ENCODE data around the gene KIF1A.
"Not testable (repeated sequence)": the region's sequence is repeated elsewhere in the genome, so short reads cannot be mapped to it uniquely, and the experiment has no call there.

KIF1A gene

GRCh38 chr2:240680185-240680584 is 139.8 kb downstream of the KIF1A start:
- WGBS = 80% methylated on average over 1 of the region's 11 CpGs

GRCh38 chr2:240678909-240679308 is 141.1 kb downstream of the KIF1A start:
- not testable (repeated sequence) for H3K27me3 ChIP-seq (ENCODE audit: insufficient read depth, low read length); H3K36me3 ChIP-seq (ENCODE audit: insufficient read depth, low read length); H3K9ac ChIP-seq (ENCODE audit: low read depth, low read length); H3K4me3 ChIP-seq (ENCODE audit: low read length); H3K4me1 ChIP-seq (ENCODE audit: insufficient read depth, low read length); H3K27ac ChIP-seq (ENCODE audit: low read depth, low read length); H3K9me3 ChIP-seq (ENCODE audit: insufficient read depth, low read depth, low read length)
- WGBS = no CpG with 5 or more reads among the region's 19 CpGs

More at GRCh38 chr2:240680185-240680584, 139.8 kb downstream of the KIF1A start:
- H3K9me3 ChIP-seq (ENCODE audit: insufficient read depth, low read depth, low read length); H3K27me3 ChIP-seq (ENCODE audit: insufficient read depth, low read length); H3K9ac ChIP-seq (ENCODE audit: low read depth, low read length); H3K4me1 ChIP-seq (ENCODE audit: insufficient read depth, low read length); H3K4me3 ChIP-seq (ENCODE audit: low read length); H3K27ac ChIP-seq (ENCODE audit: low read depth, low read length); H3K36me3 ChIP-seq (ENCODE audit: insufficient read depth, low read length): not testable (repeated sequence)

GRCh38 chr2:240678043-240678442 is 142.0 kb downstream of the KIF1A start:
- not testable (repeated sequence) for H3K4me1 ChIP-seq (ENCODE audit: insufficient read depth, low read length); H3K9me3 ChIP-seq (ENCODE audit: insufficient read depth, low read depth, low read length); H3K27me3 ChIP-seq (ENCODE audit: insufficient read depth, low read length); H3K9ac ChIP-seq (ENCODE audit: low read depth, low read length); H3K27ac ChIP-seq (ENCODE audit: low read depth, low read length); H3K36me3 ChIP-seq (ENCODE audit: insufficient read depth, low read length); H3K4me3 ChIP-seq (ENCODE audit: low read length)
- WGBS = 97% methylated on average over 4 of the region's 14 CpGs

GRCh38 chr2:240675345-240675744 is 144.7 kb downstream of the KIF1A start:
- not testable (repeated sequence) for H3K27ac ChIP-seq (ENCODE audit: low read depth, low read length); H3K36me3 ChIP-seq (ENCODE audit: insufficient read depth, low read length); H3K9me3 ChIP-seq (ENCODE audit: insufficient read depth, low read depth, low read length); H3K9ac ChIP-seq (ENCODE audit: low read depth, low read length); H3K4me3 ChIP-seq (ENCODE audit: low read length); H3K4me1 ChIP-seq (ENCODE audit: insufficient read depth, low read length)
- WGBS = no CpG with 5 or more reads among the region's 24 CpGs
- H3K27me3 ChIP-seq (ENCODE audit: insufficient read depth, low read length) = peaks cover 18% of the 10 kb centered on the region

GRCh38 chr2:240674461-240675184 is 145.4 kb downstream of the KIF1A start:
- not testable (repeated sequence) for H3K9me3 ChIP-seq (ENCODE audit: insufficient read depth, low read depth, low read length); H3K9ac ChIP-seq (ENCODE audit: low read depth, low read length); H3K27ac ChIP-seq (ENCODE audit: low read depth, low read length); H3K36me3 ChIP-seq (ENCODE audit: insufficient read depth, low read length); H3K4me3 ChIP-seq (ENCODE audit: low read length); H3K4me1 ChIP-seq (ENCODE audit: insufficient read depth, low read length)
- peaks cover 18% of the 10 kb centered on the region for H3K27me3 ChIP-seq (ENCODE audit: insufficient read depth, low read length)
- WGBS = 79% methylated on average over 10 of the region's 16 CpGs

- Histone ChIP-seq H3K27ac (ENCODE audit: low read depth, low read length) (no peak overlapping the region), H3K4me3 (ENCODE audit: low read length) (peak overlapping the region; percentile 18), H3K36me3 (ENCODE audit: insufficient read depth, low read length) (no peaks in the 10 kb centered on the region), H3K27me3 (ENCODE audit: insufficient read depth, low read length) (peaks cover 26% of the 10 kb centered on the region), H3K4me1 (ENCODE audit: insufficient read depth, low read length) (no peaks in the 10 kb centered on the region), H3K9ac (ENCODE audit: low read depth, low read length) (no peak overlapping the region), H3K9me3 (ENCODE audit: insufficient read depth, low read depth, low read length) (no peaks in the 10 kb centered on the region)
- 80% methylated on average over 55 of the region's 55 CpGs for WGBS
Observed at GRCh38 chr2:240672701-240673190, 147.3 kb downstream of the KIF1A start.

GRCh38 chr2:240672076-240672700 is 147.8 kb downstream of the KIF1A start:
- Histone ChIP-seq H3K9me3 (ENCODE audit: insufficient read depth, low read depth, low read length) (no peaks in the 10 kb centered on the region), H3K4me1 (ENCODE audit: insufficient read depth, low read length) (no peaks in the 10 kb centered on the region), H3K27ac (ENCODE audit: low read depth, low read length) (no peak overlapping the region), H3K9ac (ENCODE audit: low read depth, low read length) (no peak overlapping the region), H3K4me3 (ENCODE audit: low read length) (0 out of 2 replicates have a peak overlapping the region, but pooled peaks have one; percentile 14), H3K27me3 (ENCODE audit: insufficient read depth, low read length) (peaks cover 26% of the 10 kb centered on the region), H3K36me3 (ENCODE audit: insufficient read depth, low read length) (no peaks in the 10 kb centered on the region)
- WGBS = 94% methylated on average over 46 of the region's 46 CpGs

GRCh38 chr2:240670950-240671349 is 149.1 kb downstream of the KIF1A start:
- peaks cover 30% of the 10 kb centered on the region for H3K27me3 ChIP-seq (ENCODE audit: insufficient read depth, low read length)
- H3K36me3 ChIP-seq (ENCODE audit: insufficient read depth, low read length) = no peaks in the 10 kb centered on the region
- 94% methylated on average over 4 of the region's 4 CpGs for WGBS
- 0 out of 2 replicates have a peak, but pooled peaks cover 2% of the 10 kb centered on the region for H3K9me3 ChIP-seq (ENCODE audit: insufficient read depth, low read depth, low read length)
- H3K4me3 ChIP-seq (ENCODE audit: low read length) = no peak overlapping the region
- H3K27ac ChIP-seq (ENCODE audit: low read depth, low read length) = no peak overlapping the region
- H3K9ac ChIP-seq (ENCODE audit: low read depth, low read length) = no peak overlapping the region
- no peaks in the 10 kb centered on the region for H3K4me1 ChIP-seq (ENCODE audit: insufficient read depth, low read length)

GRCh38 chr2:240670402-240670801 is 149.6 kb downstream of the KIF1A start:
- Histone ChIP-seq H3K9ac (ENCODE audit: low read depth, low read length) (no peak overlapping the region), H3K27ac (ENCODE audit: low read depth, low read length) (no peak overlapping the region), H3K4me3 (ENCODE audit: low read length) (no peak overlapping the region), H3K27me3 (ENCODE audit: insufficient read depth, low read length) (peaks cover 30% of the 10 kb centered on the region), H3K4me1 (ENCODE audit: insufficient read depth, low read length) (no peaks in the 10 kb centered on the region), H3K36me3 (ENCODE audit: insufficient read depth, low read length) (no peaks in the 10 kb centered on the region), H3K9me3 (ENCODE audit: insufficient read depth, low read depth, low read length) (0 out of 2 replicates have a peak, but pooled peaks cover 2% of the 10 kb centered on the region)
- 88% methylated on average over 7 of the region's 7 CpGs for whole genome bisulfite sequencing

GRCh38 chr2:240664622-240665021 is 155.4 kb downstream of the KIF1A start:
- H3K4me3 ChIP-seq (ENCODE audit: low read length) = no peak overlapping the region
- H3K4me1 ChIP-seq (ENCODE audit: insufficient read depth, low read length) = no peaks in the 10 kb centered on the region
- no peak overlapping the region for H3K9ac ChIP-seq (ENCODE audit: low read depth, low read length)
- H3K36me3 ChIP-seq (ENCODE audit: insufficient read depth, low read length) = no peaks in the 10 kb centered on the region
- H3K27me3 ChIP-seq (ENCODE audit: insufficient read depth, low read length) = peaks cover 12% of the 10 kb centered on the region; the same call in 1 of the 2 replicates
- 92% methylated on average over 1 of the region's 1 CpG for WGBS
- H3K27ac ChIP-seq (ENCODE audit: low read depth, low read length) = no peak overlapping the region
- peaks cover 10% of the 10 kb centered on the region; the same call in 1 of the 2 replicates for H3K9me3 ChIP-seq (ENCODE audit: insufficient read depth, low read depth, low read length)

Measured in HUES64 (cell line).